ENCODE results near the gene GAS2L1. TPM values are rescaled to one million over a fixed set of nuclear protein-coding genes. Genes with fewer than 3 reads are reported as not detected.

Gene GAS2L1
- total RNA-seq, 1 donor from 2014 or later, result 1.5 TPM

GRCh38 chr22:29331658-29332300, 25.3 kb downstream of the GAS2L1 start:
- DNase-seq, result no peak
- no peaks in the 10 kb centered on the region for H3K4me1 Mint-ChIP-seq
- H3K36me3 Mint-ChIP-seq (ENCODE audit: low read depth), result peaks cover 23% of the 10 kb centered on the region
- H3K9me3 Mint-ChIP-seq, result no peaks in the 10 kb centered on the region
- no peaks in the 10 kb centered on the region for H3K27me3 Mint-ChIP-seq
- no peak overlapping the region for H3K4me3 Mint-ChIP-seq
- H3K27ac Mint-ChIP-seq, result no peak overlapping the region
- intact Hi-C loops (cut with micrococcal nuclease), result no loop called here

- Mint-ChIP-seq H3K4me1 (no peaks in the 10 kb centered on the region), H3K36me3 (ENCODE audit: low read depth) (peaks cover 28% of the 10 kb centered on the region), H3K4me3 (no peak overlapping the region), H3K27ac (no peak overlapping the region), H3K27me3 (no peaks in the 10 kb centered on the region), H3K9me3 (no peaks in the 10 kb centered on the region)
- intact Hi-C loops (cut with micrococcal nuclease), result no loop called here
- no peak for DNase-seq
Observed at GRCh38 chr22:29332886-29333496, 26.5 kb downstream of the GAS2L1 start.

DNA sequence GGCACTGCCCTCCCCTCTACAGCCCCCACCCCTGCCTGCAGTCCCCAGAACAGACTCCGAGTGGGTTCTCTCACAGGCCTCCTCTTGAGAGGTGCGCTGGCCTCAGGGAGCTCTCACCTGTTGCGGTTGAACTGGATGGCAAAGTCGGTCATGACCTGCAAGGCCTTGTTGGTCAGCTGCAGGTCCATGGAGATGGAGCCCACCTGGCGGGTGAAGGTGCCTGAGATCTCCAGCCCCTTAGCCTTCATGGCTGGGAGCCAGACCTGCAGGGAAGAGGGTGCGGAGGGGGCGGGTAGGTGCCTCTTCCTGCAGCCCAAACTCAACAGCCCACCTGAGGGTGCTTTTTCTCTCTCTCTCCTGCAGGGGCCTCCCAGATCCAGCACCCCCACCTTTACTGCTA, 27.7 kb downstream of the GAS2L1 start:
- Mint-ChIP-seq H3K9me3 (no peaks in the 10 kb centered on the region), H3K27ac (no peak overlapping the region), H3K4me1 (no peaks in the 10 kb centered on the region), H3K27me3 (no peaks in the 10 kb centered on the region), H3K4me3 (no peak overlapping the region), H3K36me3 (ENCODE audit: low read depth) (peaks cover 33% of the 10 kb centered on the region)
- DNase-seq, result no peak
- intact Hi-C loops (cut with micrococcal nuclease), result no loop called here

GRCh38 chr22:29334696-29335344, 28.4 kb downstream of the GAS2L1 start:
- intact Hi-C loops (cut with micrococcal nuclease), result no loop called here
- Mint-ChIP-seq H3K27me3 (no peaks in the 10 kb centered on the region), H3K36me3 (ENCODE audit: low read depth) (peaks cover 34% of the 10 kb centered on the region), H3K9me3 (no peaks in the 10 kb centered on the region), H3K4me1 (no peaks in the 10 kb centered on the region), H3K4me3 (no peak overlapping the region), H3K27ac (no peak overlapping the region)
- DNase-seq, result no peak

DNA sequence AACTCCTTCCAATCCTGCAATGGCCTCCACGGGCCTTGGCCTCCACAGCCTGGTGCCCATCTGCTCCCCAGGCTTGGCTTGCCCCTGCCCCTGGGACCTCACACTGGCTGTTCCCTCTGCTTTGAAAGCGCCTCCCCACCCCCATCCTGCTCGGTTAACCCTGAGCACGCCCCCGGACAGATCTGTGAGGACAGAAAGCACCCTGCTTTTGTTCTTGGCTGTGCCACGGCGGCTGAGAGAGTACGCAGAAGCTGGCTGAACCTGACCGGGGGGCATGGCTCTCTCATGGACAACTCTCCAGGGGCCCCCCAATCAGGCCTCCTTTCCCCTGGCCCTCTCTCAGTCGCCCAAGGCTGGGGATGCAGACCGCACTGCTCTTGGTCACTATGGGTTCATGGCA, 29.2 kb downstream of the GAS2L1 start:
- Mint-ChIP-seq H3K4me3 (no peak overlapping the region), H3K27me3 (no peaks in the 10 kb centered on the region), H3K36me3 (ENCODE audit: low read depth) (peaks cover 38% of the 10 kb centered on the region), H3K27ac (no peak overlapping the region), H3K4me1 (no peaks in the 10 kb centered on the region), H3K9me3 (no peaks in the 10 kb centered on the region)
- intact Hi-C loops (cut with micrococcal nuclease), result no loop called here
- no peak for DNase-seq

GRCh38 chr22:29336751-29337490, 30.5 kb downstream of the GAS2L1 start:
- no peak overlapping the region for H3K27ac Mint-ChIP-seq
- DNase-seq, result no peak
- peaks cover 40% of the 10 kb centered on the region for H3K36me3 Mint-ChIP-seq (ENCODE audit: low read depth)

DNA sequence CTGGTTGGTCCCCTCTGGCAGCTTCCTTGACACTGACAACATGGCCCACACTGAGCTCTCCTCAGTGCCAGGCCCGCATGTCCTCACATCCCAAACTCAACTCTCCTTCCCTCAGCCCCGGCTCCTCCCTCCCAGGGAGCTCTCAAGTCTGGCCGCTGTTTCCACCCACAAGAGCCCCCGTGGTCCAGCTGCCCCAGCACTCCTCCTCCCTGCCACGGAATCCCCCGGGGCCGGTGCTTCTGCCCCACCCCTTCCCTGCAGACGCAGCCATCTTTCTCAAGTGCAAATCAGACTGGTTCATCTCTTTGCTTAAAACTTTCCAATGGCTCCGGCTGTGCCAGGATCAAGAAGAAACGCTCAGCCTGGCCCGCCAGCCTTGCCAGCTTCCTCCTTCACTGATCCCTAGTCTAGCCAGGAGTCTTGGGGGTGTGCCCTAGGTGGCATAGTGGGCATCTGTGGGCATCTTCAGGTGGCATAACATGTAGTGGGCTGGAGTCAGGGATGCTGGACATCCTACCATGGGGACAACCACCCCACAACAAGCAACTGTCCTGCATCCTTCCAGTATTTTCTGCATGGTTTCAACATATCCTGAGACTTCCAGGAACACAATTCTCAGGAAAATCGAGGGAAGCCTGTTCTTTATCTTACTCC, 31.3 kb downstream of the GAS2L1 start:
- no peaks in the 10 kb centered on the region for H3K4me1 Mint-ChIP-seq
- no peak for DNase-seq
- H3K36me3 Mint-ChIP-seq (ENCODE audit: low read depth), result peaks cover 44% of the 10 kb centered on the region
- no peak overlapping the region for H3K27ac Mint-ChIP-seq
- H3K9me3 Mint-ChIP-seq, result no peaks in the 10 kb centered on the region
- no peak overlapping the region for H3K4me3 Mint-ChIP-seq
- H3K27me3 Mint-ChIP-seq, result no peaks in the 10 kb centered on the region
- intact Hi-C loops (cut with micrococcal nuclease), result no loop called here

More at GRCh38 chr22:29336751-29337490, 30.5 kb downstream of the GAS2L1 start:
- Mint-ChIP-seq H3K4me3 (no peak overlapping the region), H3K4me1 (no peaks in the 10 kb centered on the region), H3K9me3 (no peaks in the 10 kb centered on the region), H3K27me3 (no peaks in the 10 kb centered on the region)
- intact Hi-C loops (cut with micrococcal nuclease), result no loop called here

DNA sequence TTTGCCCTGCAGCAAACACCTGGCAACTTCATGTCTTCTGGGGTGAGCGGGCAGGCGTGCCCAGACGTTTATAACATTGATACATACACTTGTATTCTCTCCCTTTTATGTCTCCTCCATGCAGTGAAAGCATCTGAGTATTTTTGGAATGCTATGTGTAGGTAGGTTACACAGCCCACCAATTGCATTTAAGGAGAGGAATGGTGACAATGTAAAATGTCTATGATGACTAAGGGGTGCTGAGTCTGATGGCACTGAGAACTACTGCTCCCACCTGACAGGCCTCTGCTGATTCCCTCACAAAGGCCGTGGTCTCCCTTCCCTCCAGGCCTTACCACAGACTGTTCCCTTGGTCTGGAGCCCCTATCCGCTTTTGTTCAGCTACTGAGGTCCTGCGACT, 31.9 kb downstream of the GAS2L1 start:
- no peaks in the 10 kb centered on the region for H3K27me3 Mint-ChIP-seq
- no peak for DNase-seq
- H3K4me1 Mint-ChIP-seq, result no peaks in the 10 kb centered on the region
- no peak overlapping the region for H3K27ac Mint-ChIP-seq
- H3K4me3 Mint-ChIP-seq, result no peak overlapping the region
- no peaks in the 10 kb centered on the region for H3K9me3 Mint-ChIP-seq
- intact Hi-C loops (cut with micrococcal nuclease), result no loop called here
- peaks cover 46% of the 10 kb centered on the region for H3K36me3 Mint-ChIP-seq (ENCODE audit: low read depth)

- intact Hi-C loops (cut with micrococcal nuclease), result no loop called here
- no peak overlapping the region for H3K27ac Mint-ChIP-seq
- no peaks in the 10 kb centered on the region for H3K27me3 Mint-ChIP-seq
- no peaks in the 10 kb centered on the region for H3K4me1 Mint-ChIP-seq
- no peaks in the 10 kb centered on the region for H3K9me3 Mint-ChIP-seq
- no peak for DNase-seq
- no peak overlapping the region for H3K4me3 Mint-ChIP-seq
- peaks cover 44% of the 10 kb centered on the region for H3K36me3 Mint-ChIP-seq (ENCODE audit: low read depth)
Observed at GRCh38 chr22:29339381-29340235, 33.2 kb downstream of the GAS2L1 start.

DNA sequence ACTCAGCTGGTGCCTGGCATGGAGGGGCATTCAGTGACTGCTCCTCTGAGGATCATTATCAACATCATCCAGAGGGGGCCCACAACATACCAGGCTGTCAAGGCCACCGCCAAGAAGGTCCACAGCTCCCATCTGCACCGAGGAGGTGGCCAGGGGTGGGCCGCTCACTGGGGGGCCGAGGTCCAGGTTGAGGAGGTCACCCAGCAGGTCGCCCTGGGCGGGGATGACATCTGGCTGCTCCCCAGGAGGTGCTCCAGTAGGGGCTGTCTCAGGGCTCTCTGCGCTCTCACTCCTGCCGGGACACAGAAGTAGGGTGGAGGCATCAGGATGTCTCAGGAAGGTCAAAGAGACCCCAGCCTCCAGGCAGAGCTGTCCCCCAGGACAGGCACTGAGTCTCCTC, 34.1 kb downstream of the GAS2L1 start:
- peaks cover 42% of the 10 kb centered on the region for H3K36me3 Mint-ChIP-seq (ENCODE audit: low read depth)
- H3K27me3 Mint-ChIP-seq, result no peaks in the 10 kb centered on the region
- intact Hi-C loops (cut with micrococcal nuclease), result no loop called here
- H3K4me1 Mint-ChIP-seq, result no peaks in the 10 kb centered on the region
- H3K27ac Mint-ChIP-seq, result no peak overlapping the region
- DNase-seq, result no peak
- no peaks in the 10 kb centered on the region for H3K9me3 Mint-ChIP-seq
- no peak overlapping the region for H3K4me3 Mint-ChIP-seq

DNA sequence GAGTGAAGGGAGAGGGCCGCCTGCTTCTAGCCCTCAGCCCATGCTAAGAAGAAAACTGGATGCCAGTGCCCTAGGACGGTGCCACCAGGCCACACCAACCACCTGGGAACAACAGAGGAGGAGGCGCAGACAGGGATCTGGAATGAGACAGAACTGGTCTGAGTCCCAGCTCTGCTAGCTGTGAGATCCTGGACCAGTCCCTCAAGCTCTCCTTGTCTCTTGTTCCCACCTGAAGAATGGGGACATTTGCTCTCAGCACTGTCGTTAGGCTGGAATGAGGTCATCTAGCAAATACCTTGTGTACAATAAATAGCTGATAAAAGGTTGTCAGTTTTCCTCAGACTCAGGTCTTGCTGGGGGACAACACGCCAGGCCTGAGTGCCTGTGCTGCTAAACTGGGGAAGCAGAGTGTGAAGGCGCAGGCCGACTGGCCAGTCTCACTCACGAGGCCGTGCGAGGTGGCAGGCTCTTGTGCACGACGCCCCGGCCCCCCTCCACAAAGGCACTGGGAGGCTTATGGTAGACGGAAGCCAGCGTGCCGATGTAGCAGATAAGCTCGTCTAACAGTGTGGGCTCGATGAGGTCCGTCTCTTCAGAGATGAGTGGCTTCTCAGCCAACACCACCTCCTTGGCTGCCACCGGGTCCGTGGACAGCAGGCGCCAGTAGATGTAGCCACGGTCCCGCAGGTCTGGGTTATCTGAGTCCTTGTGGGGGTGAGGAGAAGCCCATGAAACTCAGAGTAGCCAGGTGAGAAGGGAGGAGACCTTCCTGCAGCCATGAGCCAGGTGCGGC, 34.8 kb downstream of the GAS2L1 start:
- no peaks in the 10 kb centered on the region for H3K27me3 Mint-ChIP-seq
- intact Hi-C loops (cut with micrococcal nuclease), result no loop called here
- no peak overlapping the region for H3K4me3 Mint-ChIP-seq
- no peaks in the 10 kb centered on the region for H3K9me3 Mint-ChIP-seq
- no peak for DNase-seq
- no peak overlapping the region for H3K27ac Mint-ChIP-seq
- no peaks in the 10 kb centered on the region for H3K4me1 Mint-ChIP-seq
- peaks cover 46% of the 10 kb centered on the region for H3K36me3 Mint-ChIP-seq (ENCODE audit: low read depth)

- intact Hi-C loops (cut with micrococcal nuclease), result no loop called here
- no peak overlapping the region for H3K4me3 Mint-ChIP-seq
- no peak for DNase-seq
- H3K27ac Mint-ChIP-seq, result no peak overlapping the region
- H3K36me3 Mint-ChIP-seq (ENCODE audit: low read depth), result peaks cover 48% of the 10 kb centered on the region
- H3K27me3 Mint-ChIP-seq, result no peaks in the 10 kb centered on the region
- no peaks in the 10 kb centered on the region for H3K4me1 Mint-ChIP-seq
- no peaks in the 10 kb centered on the region for H3K9me3 Mint-ChIP-seq
Observed at GRCh38 chr22:29341849-29342127, 35.3 kb downstream of the GAS2L1 start.

DNA sequence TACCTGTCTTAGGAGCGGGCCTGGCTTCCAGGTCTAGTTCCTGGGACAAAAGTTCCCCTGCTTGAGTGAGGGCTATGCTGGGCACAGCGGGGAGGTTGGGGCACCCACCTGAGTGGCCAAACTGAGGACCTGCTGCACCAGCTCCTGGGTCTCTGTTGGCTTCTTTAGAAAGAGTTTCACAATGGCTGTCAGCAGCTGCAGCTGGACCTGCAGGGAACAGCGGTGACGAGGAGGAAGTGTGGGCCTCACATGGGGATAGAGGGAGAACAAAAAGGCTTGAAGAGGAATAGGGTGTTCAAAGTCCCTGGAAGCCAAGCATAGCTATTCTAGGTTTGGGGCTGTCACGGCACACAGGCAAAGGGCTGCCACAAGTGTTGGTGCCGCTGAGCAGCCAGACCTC, 35.7 kb downstream of the GAS2L1 start:
- intact Hi-C loops (cut with micrococcal nuclease), result no loop called here
- no peaks in the 10 kb centered on the region for H3K27me3 Mint-ChIP-seq
- H3K4me3 Mint-ChIP-seq, result no peak overlapping the region
- H3K4me1 Mint-ChIP-seq, result no peaks in the 10 kb centered on the region
- peaks cover 47% of the 10 kb centered on the region for H3K36me3 Mint-ChIP-seq (ENCODE audit: low read depth)
- no peak overlapping the region for H3K27ac Mint-ChIP-seq
- H3K9me3 Mint-ChIP-seq, result no peaks in the 10 kb centered on the region
- no peak for DNase-seq
